Mucosa of rectum (tissue), 2 donors: Measurements from ENCODE around the gene CYREN.

ENCODE experiments used
- H3K27ac ChIP-seq, 2 donors: one replicate each; pipeline ENCODE4 v1.7.0; 2013; ENCODE audit warnings: inconsistent platforms in 2 of 2, low read depth in 2 of 2, low read length in 2 of 2
- H3K27me3 ChIP-seq, 2 donors: one replicate each; pipeline ENCODE4 v1.7.0; 2013; ENCODE audit warnings: low read length in 2 of 2; ENCODE audit not compliant: control insufficient read depth in 2 of 2, insufficient read depth in 2 of 2
- H3K36me3 ChIP-seq, 2 donors: one replicate each; pipeline ENCODE4 v1.7.0; 2013; ENCODE audit warnings: low read length in 2 of 2; ENCODE audit not compliant: control insufficient read depth in 2 of 2, insufficient read depth in 2 of 2
- H3K4me1 ChIP-seq, 2 donors: one replicate each; pipeline ENCODE4 v1.7.0; 2013; ENCODE audit warnings: low read length in 2 of 2, mild to moderate bottlenecking in 1 of 2; ENCODE audit not compliant: control insufficient read depth in 2 of 2, insufficient read depth in 2 of 2
- H3K4me3 ChIP-seq, 2 donors: one replicate each; pipeline ENCODE4 v1.7.0; 2013; ENCODE audit warnings: low read length in 2 of 2
- H3K9ac ChIP-seq, 2 donors: one replicate each; pipeline ENCODE4 v1.7.0; 2013; ENCODE audit warnings: low read length in 2 of 2, low read depth in 1 of 2, mild to moderate bottlenecking in 1 of 2
- H3K9me3 ChIP-seq, 2 donors: one replicate each; pipeline ENCODE4 v1.7.0; 2013; ENCODE audit warnings: low read length in 2 of 2; ENCODE audit not compliant: control insufficient read depth in 2 of 2
- donor health status: healthy.
- donor health status: Normal muscosa, but diverticular disease.

Gene CYREN

DNA sequence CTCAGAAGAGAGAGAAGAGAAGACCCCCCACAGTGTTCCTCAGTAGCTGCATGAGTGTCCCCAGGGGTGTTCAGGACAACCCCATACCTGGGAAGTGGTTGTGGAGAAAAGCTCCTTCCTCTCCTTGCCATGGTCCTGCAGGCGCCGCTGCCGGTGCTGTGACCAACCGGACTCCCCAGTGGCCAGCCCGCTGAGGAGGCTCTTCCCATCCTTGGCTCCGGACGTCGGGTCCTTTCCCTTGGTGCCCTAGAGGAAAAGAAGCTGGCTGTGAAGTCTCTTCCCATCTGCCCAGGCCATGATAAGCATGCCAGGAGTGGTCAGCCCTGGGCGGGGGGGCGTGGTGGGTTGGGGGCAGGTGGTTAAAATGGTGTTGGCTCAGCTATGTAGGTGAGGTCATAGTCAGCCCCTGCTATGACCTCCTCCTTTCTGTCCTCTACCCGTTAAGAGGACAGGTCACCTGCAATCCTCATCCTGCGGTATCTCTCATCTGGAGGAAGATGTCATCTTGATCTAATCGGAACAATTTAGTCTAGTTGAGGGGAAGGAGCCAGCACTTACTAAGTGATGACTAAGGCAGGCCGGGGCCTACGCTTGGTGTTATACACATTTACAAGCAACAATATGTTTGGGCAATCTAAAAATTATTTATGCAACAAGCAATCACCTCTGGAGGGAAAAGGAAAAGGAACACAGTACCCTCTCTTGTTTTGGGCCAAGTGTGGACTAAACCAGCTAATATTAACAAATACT is 27.6 kb upstream of the CYREN start:
- Histone ChIP-seq H3K9me3 (no peaks in the 10 kb centered on the region), H3K36me3 (peaks cover 32 to 43% of the 10 kb centered on the region in 2 donors), H3K27ac (no peak overlapping the region), H3K4me3 (no peak overlapping the region), H3K4me1 (no peaks in the 10 kb centered on the region), H3K27me3 (no peaks in the 10 kb centered on the region), H3K9ac (no peak overlapping the region)

DNA sequence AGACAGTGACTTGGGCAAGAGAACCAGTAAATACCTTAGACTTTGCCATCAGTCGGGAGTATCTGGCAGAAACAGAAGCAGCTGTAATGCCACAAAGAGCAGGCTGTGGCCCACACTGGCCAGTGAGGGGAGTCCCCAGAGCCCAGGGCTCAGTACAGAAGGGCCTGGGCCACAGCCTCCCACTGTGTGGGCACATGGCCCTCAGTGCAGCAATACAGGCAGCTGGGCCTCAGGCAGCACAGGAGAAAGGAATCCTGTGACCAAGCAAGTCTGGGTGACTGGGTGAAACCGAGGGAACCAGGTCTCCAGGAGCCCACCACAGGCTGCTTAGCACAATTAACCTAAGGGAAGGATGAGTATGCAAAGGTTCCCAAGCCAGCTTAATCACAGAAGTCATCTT is 26.8 kb upstream of the CYREN start:
- Histone ChIP-seq H3K4me3 (no peak overlapping the region), H3K9me3 (no peaks in the 10 kb centered on the region), H3K4me1 (no peaks in the 10 kb centered on the region), H3K27me3 (no peaks in the 10 kb centered on the region), H3K36me3 (peaks cover 30 to 45% of the 10 kb centered on the region in 2 donors), H3K9ac (no peak overlapping the region), H3K27ac (no peak overlapping the region)

DNA sequence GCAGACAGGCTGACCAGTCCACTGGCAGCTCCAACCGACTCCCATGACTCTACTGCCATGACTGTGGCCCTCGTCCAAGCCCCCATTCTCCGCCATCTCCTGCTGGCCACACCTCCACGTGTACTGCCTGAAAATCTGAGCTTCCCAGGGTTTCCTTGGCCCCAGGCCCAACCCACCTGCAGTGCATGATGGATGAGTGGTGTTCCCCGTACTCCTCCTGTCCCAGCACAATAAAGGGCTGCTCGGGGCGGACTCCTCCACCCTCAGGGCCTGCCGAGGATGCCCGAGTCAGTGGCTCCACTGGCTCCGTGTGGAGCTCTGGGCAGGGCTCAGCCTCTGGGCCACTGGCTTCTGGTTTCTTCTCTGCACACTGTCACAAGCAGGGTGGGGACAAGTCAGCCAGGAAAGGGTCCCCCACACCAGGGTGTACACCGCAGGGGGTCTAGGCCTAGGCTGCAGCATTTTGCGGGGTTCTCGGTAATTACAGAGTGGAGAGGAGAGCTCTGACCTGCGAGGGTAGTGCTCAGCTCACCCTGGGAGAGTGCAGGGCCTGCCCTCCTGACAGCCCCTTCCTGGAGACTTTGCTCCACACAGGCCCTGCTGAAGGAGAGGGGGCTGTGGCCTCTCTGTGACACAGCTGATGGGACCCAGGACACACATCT is 25.6 kb upstream of the CYREN start:
- no peak overlapping the region for H3K9ac ChIP-seq
- no peaks in the 10 kb centered on the region for H3K4me1 ChIP-seq
- no peaks in the 10 kb centered on the region for H3K27me3 ChIP-seq
- no peak overlapping the region for H3K4me3 ChIP-seq
- no peak overlapping the region for H3K27ac ChIP-seq
- no peaks in the 10 kb centered on the region for H3K9me3 ChIP-seq
- peaks cover 27 to 47% of the 10 kb centered on the region in 2 donors for H3K36me3 ChIP-seq

DNA sequence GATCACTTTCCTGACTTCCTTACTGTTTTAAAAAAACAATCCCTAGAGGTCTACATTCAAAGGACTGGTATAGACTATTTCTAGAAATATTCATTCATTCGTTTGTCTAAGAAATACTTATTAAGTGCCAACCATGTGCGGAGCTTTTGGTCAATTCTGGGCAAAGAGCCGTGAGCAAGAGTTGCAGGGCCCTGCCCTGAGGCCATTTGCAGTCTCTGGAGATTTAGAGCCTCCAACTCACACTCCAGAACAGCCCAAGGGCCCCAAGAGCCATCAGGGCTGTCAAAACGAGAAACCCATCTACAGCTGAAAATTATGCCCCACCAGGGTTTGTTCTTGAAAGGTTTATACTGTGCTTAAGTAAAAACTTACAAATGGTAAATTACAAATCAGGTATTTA is 24.6 kb upstream of the CYREN start:
- Histone ChIP-seq H3K36me3 (peaks cover 27 to 40% of the 10 kb centered on the region in 2 donors), H3K9ac (no peak overlapping the region), H3K4me3 (no peak overlapping the region), H3K27ac (no peak overlapping the region), H3K4me1 (no peaks in the 10 kb centered on the region), H3K27me3 (no peaks in the 10 kb centered on the region), H3K9me3 (no peaks in the 10 kb centered on the region)

DNA sequence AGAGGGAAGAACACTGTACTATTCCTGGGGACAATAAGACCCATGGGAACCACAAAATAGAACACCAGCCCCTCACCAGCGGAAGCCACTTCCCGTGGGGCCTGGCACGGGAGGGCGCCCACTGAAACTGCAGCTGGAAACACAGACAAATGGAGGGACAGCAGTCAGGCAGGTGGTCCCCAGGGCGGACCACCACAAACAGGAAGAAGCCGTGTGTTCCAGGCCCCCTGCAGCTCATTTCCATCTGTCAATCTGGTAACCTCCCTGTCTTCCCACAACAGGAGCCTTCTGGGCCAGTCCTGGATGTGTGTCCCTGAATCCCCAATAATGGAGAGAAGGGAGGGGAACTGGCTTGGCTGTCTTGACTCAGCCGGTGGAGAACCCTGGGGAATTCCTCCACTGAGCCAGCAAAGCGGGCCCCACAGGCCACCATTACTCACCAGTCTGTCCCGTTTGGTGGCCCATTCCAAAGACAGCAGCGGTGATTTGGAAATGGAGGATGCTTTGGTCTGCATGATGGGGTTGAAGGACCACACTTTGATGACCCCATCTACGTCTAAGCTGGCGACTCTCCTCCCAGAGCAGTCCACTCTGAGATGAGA is 24.1 kb upstream of the CYREN start:
- Histone ChIP-seq H3K27ac (no peak overlapping the region), H3K36me3 (peaks cover 30 to 40% of the 10 kb centered on the region in 2 donors), H3K4me1 (no peaks in the 10 kb centered on the region), H3K27me3 (no peaks in the 10 kb centered on the region), H3K9me3 (no peaks in the 10 kb centered on the region), H3K9ac (no peak overlapping the region), H3K4me3 (no peak overlapping the region)

DNA sequence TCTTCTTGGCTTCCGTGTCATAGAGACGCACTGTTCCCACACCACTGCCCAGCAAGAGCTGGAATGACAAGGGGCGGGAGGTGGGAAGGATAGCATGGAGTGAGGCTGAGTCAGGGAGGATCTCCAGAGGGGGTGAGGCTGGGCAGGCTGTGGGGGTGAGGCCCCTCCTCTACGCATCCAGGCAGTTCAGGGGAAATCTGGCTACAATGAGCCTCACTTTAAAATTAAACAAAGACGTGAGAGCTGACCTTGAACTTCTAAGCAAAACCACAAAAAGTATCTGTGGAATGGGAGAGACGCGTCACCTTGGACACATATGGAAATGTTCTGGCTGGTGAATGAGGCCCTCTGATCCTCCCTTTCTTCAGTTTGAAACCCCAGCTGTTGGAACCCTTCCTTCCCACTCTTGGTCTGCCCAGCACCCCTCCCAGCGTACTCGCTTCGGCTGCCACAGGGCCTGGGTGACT is 23.1 kb upstream of the CYREN start:
- Histone ChIP-seq H3K4me1 (no peaks in the 10 kb centered on the region), H3K4me3 (no peak overlapping the region), H3K9me3 (no peaks in the 10 kb centered on the region), H3K27me3 (no peaks in the 10 kb centered on the region), H3K27ac (no peak overlapping the region), H3K36me3 (peaks cover 31 to 43% of the 10 kb centered on the region in 2 donors), H3K9ac (no peak overlapping the region)

DNA sequence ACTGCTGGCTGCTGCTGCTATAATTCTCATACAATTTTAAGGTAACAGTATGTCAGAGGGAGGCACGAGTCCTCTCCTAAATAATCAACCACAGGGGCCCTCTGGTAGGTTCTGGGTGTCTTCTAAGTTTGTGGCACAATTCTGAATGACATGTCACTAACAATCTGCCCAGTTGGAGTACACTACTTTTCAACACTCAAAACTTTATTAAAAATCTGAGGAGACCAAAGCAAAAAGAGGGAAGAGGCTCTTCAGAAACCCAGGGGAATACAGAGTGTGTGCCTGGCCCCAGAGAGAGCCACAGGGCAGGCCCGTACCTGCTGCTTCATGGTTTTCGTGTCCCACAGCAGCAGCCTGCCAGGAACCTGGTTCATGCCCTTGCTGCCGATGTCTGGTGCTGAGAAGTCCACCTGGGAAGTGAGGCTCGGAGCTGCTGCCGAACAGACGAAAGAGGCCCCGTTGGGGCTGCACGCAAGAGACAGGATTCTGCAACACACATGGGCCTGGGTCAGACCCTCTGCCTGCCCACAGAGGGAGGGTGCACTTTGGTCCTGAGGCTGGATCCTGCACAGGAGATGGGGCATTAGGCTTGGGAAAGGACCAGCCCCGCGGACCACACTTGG is 22.5 kb upstream of the CYREN start:
- Histone ChIP-seq H3K27me3 (no peaks in the 10 kb centered on the region), H3K4me1 (no peaks in the 10 kb centered on the region), H3K9ac (no peak overlapping the region), H3K36me3 (peaks cover 31 to 49% of the 10 kb centered on the region in 2 donors), H3K9me3 (no peaks in the 10 kb centered on the region), H3K4me3 (no peak overlapping the region), H3K27ac (no peak overlapping the region)

DNA sequence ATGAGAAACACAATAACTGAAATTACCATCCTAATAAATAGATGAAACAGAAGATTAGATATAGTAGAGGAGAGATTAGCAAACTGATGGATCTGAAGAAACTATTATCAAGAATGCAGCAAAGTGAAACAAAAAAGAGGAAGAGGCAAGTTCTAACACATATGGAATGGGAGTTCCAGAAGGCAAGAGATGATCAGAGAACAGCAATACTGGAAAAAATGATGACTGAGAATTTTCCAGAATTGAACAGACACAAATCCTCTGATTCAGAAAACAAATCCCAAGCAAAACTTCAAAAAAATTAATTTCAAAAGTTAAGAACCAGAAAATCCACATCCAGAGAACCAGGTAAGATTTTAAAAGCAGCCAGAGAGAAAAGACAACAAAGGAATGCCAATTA is 20.2 kb upstream of the CYREN start:
- H3K27me3 ChIP-seq: no peaks in the 10 kb centered on the region
- H3K9ac ChIP-seq: no peak overlapping the region
- H3K36me3 ChIP-seq: peaks cover 42 to 52% of the 10 kb centered on the region in 2 donors
- H3K27ac ChIP-seq: no peak overlapping the region
- H3K9me3 ChIP-seq: no peaks in the 10 kb centered on the region
- H3K4me1 ChIP-seq: no peaks in the 10 kb centered on the region
- H3K4me3 ChIP-seq: no peak overlapping the region

DNA sequence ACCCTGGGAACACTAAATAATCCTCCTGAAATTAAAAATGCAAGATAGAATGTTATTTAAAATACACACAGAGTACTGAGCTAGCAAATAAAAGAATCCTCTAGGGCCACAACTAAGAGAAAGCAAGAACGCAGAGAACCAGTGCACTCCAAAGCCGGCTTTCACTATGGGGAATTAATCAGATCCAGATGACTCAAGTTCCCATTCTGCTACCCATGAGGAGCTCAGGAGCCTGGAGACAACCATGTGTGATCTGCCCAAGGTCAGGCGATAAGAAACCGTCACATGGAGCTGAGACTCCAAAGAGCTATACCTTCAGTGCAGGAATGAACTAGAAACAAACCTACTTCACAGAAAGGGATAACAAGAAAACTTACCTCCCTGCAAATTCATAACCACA is 19.5 kb upstream of the CYREN start:
- H3K9me3 ChIP-seq: no peaks in the 10 kb centered on the region
- no peaks in the 10 kb centered on the region for H3K27me3 ChIP-seq
- no peaks in the 10 kb centered on the region for H3K4me1 ChIP-seq
- no peak overlapping the region for H3K4me3 ChIP-seq
- no peak overlapping the region for H3K9ac ChIP-seq
- no peak overlapping the region for H3K27ac ChIP-seq
- H3K36me3 ChIP-seq: peaks cover 47 to 58% of the 10 kb centered on the region in 2 donors

DNA sequence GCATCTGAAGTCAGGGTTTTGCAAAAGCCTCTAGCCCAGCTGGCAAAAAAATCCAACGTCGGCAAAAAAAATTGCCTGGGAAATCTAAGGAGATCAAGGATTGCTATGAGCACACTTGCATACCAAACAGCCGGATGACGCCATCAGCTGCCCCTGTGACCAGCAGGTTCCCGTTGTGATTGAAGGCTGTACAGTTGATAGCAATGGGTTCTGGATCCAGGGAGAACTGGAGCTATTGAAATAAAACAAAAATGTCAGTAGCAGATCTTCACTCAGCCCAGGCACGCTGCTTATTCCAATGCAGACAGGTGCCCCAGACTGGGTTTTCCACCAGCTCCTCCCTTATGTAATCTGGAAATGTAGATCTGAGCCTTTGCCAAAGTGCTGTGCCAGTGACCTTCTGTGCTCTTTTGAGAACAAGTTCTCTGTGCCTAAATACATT is 18.7 kb upstream of the CYREN start:
- no peak overlapping the region for H3K27ac ChIP-seq
- H3K4me1 ChIP-seq: no peaks in the 10 kb centered on the region
- no peak overlapping the region for H3K9ac ChIP-seq
- H3K36me3 ChIP-seq: peaks cover 46 to 56% of the 10 kb centered on the region in 2 donors
- no peak overlapping the region for H3K4me3 ChIP-seq
- H3K27me3 ChIP-seq: no peaks in the 10 kb centered on the region
- no peaks in the 10 kb centered on the region for H3K9me3 ChIP-seq
